IMR-90 (cell line): ENCODE data around the gene RMC1. TPM values are rescaled to one million over a fixed set of nuclear protein-coding genes. Genes with fewer than 3 reads are reported as not detected.

Experiments
- ATAC-seq: fragments of 200-7000 bp; cut with Tn5 transposase; 2 replicates; pipeline ENCODE4 v1.9.1; 2020; ENCODE audit warnings: low read depth, mild to moderate bottlenecking, moderate library complexity
- BruUV-seq: library from RNA; stranded (reverse); fragments of 400-500 nt; replicated peaks from 2 replicates; lab custom pipeline; 2021; lab: Mats Ljungman, UMichigan
- CTCF ChIA-PET: fragments of 300-600 bp; formaldehyde crosslinking; extraction: SDS; loops from one replicate; lab custom pipeline; 2021; ENCODE audit warnings: antibody characterized with exemption; lab: Yijun Ruan, JAX
- POLR2A ChIA-PET: fragments of 300-600 bp; sonication (Branson Sonifier 250); formaldehyde crosslinking; loops from one replicate; lab custom pipeline; 2022; ENCODE audit warnings: antibody characterized with exemption; ENCODE audit not compliant: unreplicated experiment; lab: Charles Lee
- DNase-seq: peaks from one replicate; pipeline ENCODE4 v3.0.0; 2013
- H2AFZ ChIP-seq: replicated peaks from 2 replicates; pipeline ENCODE3; 2013; ENCODE audit warnings: low read length, mild to moderate bottlenecking; ENCODE audit not compliant: poor library complexity
- H2AK5ac ChIP-seq: 2 replicates; pipeline ENCODE4 v1.6.1; 2013; ENCODE audit warnings: low read depth, low read length, inconsistent platforms
- H2AK9ac ChIP-seq: replicated peaks from 2 replicates; pipeline ENCODE3; 2013; ENCODE audit warnings: mild to moderate bottlenecking, low read depth, low read length, moderate library complexity; ENCODE audit not compliant: poor library complexity
- H2BK120ac ChIP-seq: 2 replicates; pipeline ENCODE4 v1.6.1; 2013; ENCODE audit warnings: low read depth, low read length, inconsistent platforms
- H2BK15ac ChIP-seq: 3 replicates; pipeline ENCODE4 v1.6.1; 2013; ENCODE audit warnings: low read depth, low read length, inconsistent platforms
- H2BK20ac ChIP-seq: 2 replicates; pipeline ENCODE4 v1.6.1; 2013; ENCODE audit warnings: low read depth, mild to moderate bottlenecking, inconsistent platforms, low read length, moderate library complexity
- H2BK5ac ChIP-seq: 2 replicates; pipeline ENCODE4 v1.6.1; 2013; ENCODE audit warnings: mild to moderate bottlenecking, low read depth, low read length, inconsistent platforms; ENCODE audit not compliant: poor library complexity, severe bottlenecking
- H3K14ac ChIP-seq: replicated peaks from 2 replicates; pipeline ENCODE4 v1.6.1; 2013; ENCODE audit warnings: low read depth, low read length, inconsistent platforms
- H3K18ac ChIP-seq: 2 replicates; pipeline ENCODE4 v1.6.1; 2013; ENCODE audit warnings: low read depth, low read length, control low read depth
- H3K23ac ChIP-seq: 2 replicates; pipeline ENCODE4 v1.6.1; 2013; ENCODE audit warnings: low read depth, low read length, inconsistent platforms
- H3K27ac ChIP-seq: 2 replicates; pipeline ENCODE4 v1.5.1; 2013; ENCODE audit warnings: mild to moderate bottlenecking, control low read depth, low read length; ENCODE audit not compliant: insufficient read depth
- H3K27me3 ChIP-seq: 2 replicates; pipeline ENCODE4 v1.6.1; 2013; ENCODE audit warnings: low read length; ENCODE audit not compliant: control insufficient read depth, insufficient read depth
- H3K36me3 ChIP-seq: 2 replicates; pipeline ENCODE4 v1.6.1; 2013; ENCODE audit warnings: low read length, mixed read lengths; ENCODE audit not compliant: control insufficient read depth, insufficient read depth
- H3K4ac ChIP-seq: 2 replicates; pipeline ENCODE4 v1.6.1; 2013; ENCODE audit warnings: low read depth, low read length, inconsistent platforms
- H3K4me1 ChIP-seq: 2 replicates; pipeline ENCODE4 v1.6.1; 2013; ENCODE audit warnings: low read length, mixed read lengths; ENCODE audit not compliant: control insufficient read depth, insufficient read depth
- H3K4me2 ChIP-seq: 2 replicates; pipeline ENCODE4 v1.6.1; 2013; ENCODE audit warnings: low read depth, mild to moderate bottlenecking, control low read depth, low read length, moderate library complexity
- H3K4me3 ChIP-seq: 2 replicates; pipeline ENCODE4 v1.5.1; 2013; ENCODE audit warnings: low read depth, mild to moderate bottlenecking, control low read depth, low read length, moderate library complexity; ENCODE audit not compliant: insufficient read depth
- H3K56ac ChIP-seq: 2 replicates; pipeline ENCODE4 v1.6.1; 2013; ENCODE audit warnings: low read length, inconsistent platforms; ENCODE audit not compliant: insufficient read depth; ENCODE audit errors: extremely low read depth
- H3K79me1 ChIP-seq, 2 experiments: 2 replicates each; pipeline ENCODE4 v1.6.1; 2013; ENCODE audit warnings: low read length in 2 of 2, inconsistent platforms in 1 of 2, low read depth in 1 of 2
- H3K9ac ChIP-seq: 2 replicates; pipeline ENCODE4 v1.6.1; 2013; ENCODE audit warnings: low read depth, low read length, control low read depth
- H3K9me1 ChIP-seq: 2 replicates; pipeline ENCODE4 v1.6.1; 2013; ENCODE audit warnings: low read length, inconsistent platforms; ENCODE audit not compliant: insufficient read depth
- H3K9me3 ChIP-seq: 2 replicates; pipeline ENCODE4 v1.6.1; 2013; ENCODE audit warnings: low read length; ENCODE audit not compliant: control insufficient read depth, insufficient read depth
- H4K20me1 ChIP-seq: 2 replicates; pipeline ENCODE4 v1.6.1; 2013; ENCODE audit warnings: low read length, inconsistent platforms; ENCODE audit not compliant: insufficient read depth
- H4K5ac ChIP-seq: 2 replicates; pipeline ENCODE4 v1.6.1; 2013; ENCODE audit warnings: mild to moderate bottlenecking, low read depth, low read length, control low read depth
- H4K8ac ChIP-seq, 2 experiments: 2 replicates each; pipeline ENCODE4 v1.6.1; 2013; ENCODE audit warnings: low read depth in 2 of 2, low read length in 2 of 2, control low read depth in 1 of 2, inconsistent platforms in 1 of 2
- H4K91ac ChIP-seq: 2 replicates; pipeline ENCODE4 v1.6.1; 2013; ENCODE audit warnings: low read depth, low read length, inconsistent platforms; ENCODE audit not compliant: insufficient read depth
- POLR2A ChIP-seq: IDR thresholded peaks from 2 replicates; pipeline ENCODE4 v1.6.1; 2012; ENCODE audit warnings: mild to moderate bottlenecking, low read depth, low read length
- RCOR1 ChIP-seq: IDR thresholded peaks from 2 replicates; pipeline ENCODE4 v1.6.1; 2012; ENCODE audit warnings: mild to moderate bottlenecking, low read length, improper control_type of control experiment; ENCODE audit not compliant: insufficient replicate concordance
- SMC3 ChIP-seq: fragments of 150-350 bp; IDR thresholded peaks from 2 replicates; pipeline ENCODE4 v1.6.1; 2016; ENCODE audit warnings: low read depth, mild to moderate bottlenecking, antibody characterized with exemption, low read length, moderate library complexity
- WGBS, 2 experiments: methylation state at CpG; one replicate each; pipeline versions ENCODE4 v1.1.5 to v1.1.7; 2013; ENCODE audit warnings: missing lambda C conversion rate in 2 of 2; ENCODE audit not compliant: insufficient read length in 1 of 2; ENCODE audit errors: extremely low coverage in 2 of 2; 5-methylcytosine and 5-hydroxymethylcytosine counted together
- dilution Hi-C: fragments of 300-500 bp; cut with HindIII; formaldehyde crosslinking; loops from one replicate; pipeline ENCODE4 v1.14.3; 2018; ENCODE audit warnings: low sequenced_read_pairs; ENCODE audit not compliant: unreplicated experiment
- in situ Hi-C: fragments of 300-500 bp; cut with MboI; formaldehyde crosslinking; loops from 3 replicates; pipeline ENCODE4 v1.14.3; 2019; ENCODE audit warnings: low sequenced_read_pairs, inconsistent platforms, mixed read lengths
- intact Hi-C: fragments of 100-400 bp; cut with micrococcal nuclease; formaldehyde crosslinking; loops from 2 replicates; pipeline ENCODE4 v1.10.0; 2022
- polyA plus RNA-seq, 3 experiments: library from polyadenylated mRNA; depleted of rRNA; stranded (reverse); fragments of >200 nt; gene quantifications; 2 replicates each; pipeline ENCODE4 v1.2.3, GENCODE V29; 2012; ENCODE audit warnings: low replicate concordance in 1 of 3
- total RNA-seq: library from RNA; depleted of rRNA; stranded (reverse); fragments of >200 nt; gene quantifications from 2 replicates; pipeline ENCODE4 v1.2.3, GENCODE V29; 2012

RMC1 gene
- total and polyA plus RNA-seq, 2 of the 4 experiments (the other 2 are of a cell fraction): 14.2 to 18.0 TPM

GRCh38 chr18:23534276-23534675 is 31.0 kb downstream of the RMC1 start:
- H3K9ac ChIP-seq: no peak overlapping the region
- CTCF ChIA-PET: no interaction called here
- no peak overlapping the region for H2BK20ac ChIP-seq
- peaks cover 12% of the 10 kb centered on the region for H3K9me1 ChIP-seq
- no peak overlapping the region for H3K23ac ChIP-seq
- H2AK9ac ChIP-seq: no peak overlapping the region
- H3K4me2 ChIP-seq: no peak overlapping the region
- no peak overlapping the region for H3K4ac ChIP-seq
- no peak for ATAC-seq
- H3K27me3 ChIP-seq: no peaks in the 10 kb centered on the region
- no peak overlapping the region for H4K91ac ChIP-seq
- no peak overlapping the region for H3K56ac ChIP-seq
- H4K5ac ChIP-seq: no peak overlapping the region
- POLR2A ChIA-PET: no interaction called here
- in situ Hi-C loops: no loop called here
- no peak overlapping the region for H3K4me3 ChIP-seq
- H3K14ac ChIP-seq: no peak overlapping the region
- no peak overlapping the region for H3K27ac ChIP-seq
- no TSS peak for BruUV-seq
- H3K9me3 ChIP-seq: no peaks in the 10 kb centered on the region
- peaks cover 75% of the 10 kb centered on the region for H3K36me3 ChIP-seq
- H2AFZ ChIP-seq: no peak overlapping the region
- no peak overlapping the region for H2AK5ac ChIP-seq
- intact Hi-C loops: no loop called here
- H2BK15ac ChIP-seq: no peak overlapping the region
- peaks cover 10% of the 10 kb centered on the region; the same call in 1 of the 2 replicates for H4K20me1 ChIP-seq
- no peaks in the 10 kb centered on the region; the same call in 1 of the 2 replicates for H3K4me1 ChIP-seq
- no peak overlapping the region for H3K18ac ChIP-seq
- 97% methylated on average over 10 of the region's 16 CpGs; no CpG with 5 or more reads in 1 of the 2 experiments for WGBS, 2 experiments
- H4K8ac ChIP-seq: no peak overlapping the region
- no peak for TF ChIP-seq RCOR1
- TF ChIP-seq POLR2A: no peak
- no peak for TF ChIP-seq SMC3
- no peak for DNase-seq
- H2BK120ac ChIP-seq: no peak overlapping the region
- dilution Hi-C loops: no loop called here
- H2BK5ac ChIP-seq: no peak overlapping the region
- H3K79me1 ChIP-seq: peaks cover 0 to 12% of the 10 kb centered on the region in 2 experiments; a peak in 1 of 4 replicates
